ENCODE results near the gene CD59.
"Not testable (repeated sequence)": the region's sequence is repeated elsewhere in the genome, so short reads cannot be mapped to it uniquely, and the experiment has no call there.

The CD59 gene

DNA sequence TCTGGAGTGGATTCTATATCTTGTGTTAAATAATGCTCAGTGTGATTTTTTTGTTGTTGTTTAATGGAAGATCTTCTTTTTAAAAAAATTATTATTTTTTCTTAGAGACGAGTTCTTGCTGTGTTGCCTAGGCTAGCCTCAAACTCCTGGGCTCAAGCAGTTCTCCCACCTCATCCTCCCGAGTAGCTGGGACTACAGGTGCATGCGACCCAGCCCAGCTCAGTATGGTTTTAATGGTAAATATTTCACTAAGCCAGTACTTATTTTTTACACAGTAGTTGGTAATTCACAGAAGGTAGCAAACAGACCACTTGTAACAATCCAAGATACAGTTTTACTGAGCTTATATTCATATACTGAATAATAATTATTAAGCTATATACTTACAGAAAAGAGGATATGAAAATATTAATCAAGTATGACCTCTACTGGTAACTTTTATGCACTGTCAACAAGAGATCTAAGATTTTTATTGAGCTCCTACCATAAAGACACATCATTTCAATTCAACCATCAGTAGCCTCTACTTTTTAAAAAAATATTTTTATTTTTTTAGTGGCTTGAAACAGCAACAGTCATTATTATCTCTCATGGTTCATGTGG is 6.1 kb upstream of the CD59 start:
- no peak for DNase-seq

DNA sequence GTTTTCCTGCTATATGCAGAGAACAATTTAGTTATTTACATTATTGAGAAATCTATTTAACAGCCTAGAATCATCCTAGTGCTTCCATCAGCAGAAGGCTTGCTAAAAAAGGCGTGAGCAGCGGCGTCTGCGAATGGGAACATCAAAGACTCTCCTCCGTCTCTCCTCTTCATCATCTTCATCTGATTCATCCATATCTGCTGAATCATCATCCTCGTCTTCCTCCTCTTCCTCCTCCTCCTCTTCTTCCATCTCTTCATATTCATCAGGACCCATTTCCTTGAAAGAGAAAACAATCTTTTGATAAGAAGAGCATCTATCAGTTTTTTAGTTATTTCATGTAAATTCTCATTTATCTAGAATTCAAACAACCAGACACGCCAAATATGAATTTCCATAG is 5.6 kb upstream of the CD59 start:
- no peak for DNase-seq

DNA sequence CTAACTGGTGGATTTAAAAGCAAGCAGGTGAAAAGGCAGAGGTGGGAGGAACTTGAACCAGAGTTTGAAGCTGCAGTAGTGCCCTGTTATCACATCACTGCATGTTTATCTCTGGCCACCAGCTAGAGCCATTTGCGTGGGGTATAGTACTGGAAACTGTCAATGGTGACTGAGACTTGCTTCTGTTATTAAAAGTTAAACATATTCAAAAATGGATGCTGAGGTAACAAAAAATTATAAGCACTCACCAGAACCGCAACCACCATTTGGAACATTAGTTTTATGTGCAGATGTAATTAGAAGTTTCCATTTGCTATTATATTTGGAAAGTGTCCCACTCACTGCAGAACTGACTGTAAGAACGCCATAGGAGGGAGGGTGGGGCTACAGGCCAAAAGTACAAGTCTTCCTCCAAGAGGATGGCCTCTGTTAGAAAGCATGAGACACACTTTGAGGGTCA is 1.2 kb upstream of the CD59 start:
- DNase-seq, result no peak

DNA sequence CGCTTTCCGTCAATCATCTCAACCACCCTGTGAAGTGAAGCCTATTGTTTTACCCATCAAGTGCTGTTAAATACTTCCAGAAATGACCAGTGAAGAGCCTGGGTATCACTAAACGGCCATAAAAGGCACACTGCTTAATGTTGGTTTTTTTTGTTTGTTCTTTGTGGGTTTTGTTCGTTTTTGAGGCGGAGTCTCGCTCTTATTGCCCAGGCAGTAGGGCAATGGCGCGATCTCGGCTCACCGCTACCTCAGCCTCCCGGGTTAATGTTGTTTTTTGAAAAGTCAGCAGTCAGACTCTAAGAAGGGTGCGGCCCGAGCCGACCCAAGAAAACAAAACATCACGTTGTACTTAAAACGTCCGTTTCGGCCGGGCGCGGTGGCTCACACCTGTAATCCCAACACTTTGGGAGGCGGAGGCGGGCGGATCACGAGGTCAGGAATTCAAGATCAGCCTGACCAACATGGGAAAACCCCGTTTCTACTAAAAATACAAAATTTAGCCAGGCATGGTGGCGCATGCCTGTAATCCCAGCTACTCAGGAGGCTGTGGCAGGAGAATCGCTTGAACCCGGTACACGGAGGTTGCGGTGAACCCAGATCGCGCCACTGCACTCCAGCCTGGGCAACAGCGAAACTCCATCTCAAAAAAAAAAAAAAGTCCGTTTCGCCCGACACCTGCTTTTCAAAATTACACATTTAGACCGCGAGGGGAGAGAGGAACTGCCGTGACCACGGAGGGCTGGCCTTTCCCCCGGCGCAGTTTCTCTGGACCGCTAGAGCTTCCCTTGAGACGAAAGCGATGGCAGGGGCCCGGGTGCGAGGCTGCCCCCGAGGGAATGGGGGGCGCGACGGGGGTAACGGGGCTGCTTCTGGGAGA is 714 bp downstream of the CD59 start:
- DNase-seq, result no peak

DNA sequence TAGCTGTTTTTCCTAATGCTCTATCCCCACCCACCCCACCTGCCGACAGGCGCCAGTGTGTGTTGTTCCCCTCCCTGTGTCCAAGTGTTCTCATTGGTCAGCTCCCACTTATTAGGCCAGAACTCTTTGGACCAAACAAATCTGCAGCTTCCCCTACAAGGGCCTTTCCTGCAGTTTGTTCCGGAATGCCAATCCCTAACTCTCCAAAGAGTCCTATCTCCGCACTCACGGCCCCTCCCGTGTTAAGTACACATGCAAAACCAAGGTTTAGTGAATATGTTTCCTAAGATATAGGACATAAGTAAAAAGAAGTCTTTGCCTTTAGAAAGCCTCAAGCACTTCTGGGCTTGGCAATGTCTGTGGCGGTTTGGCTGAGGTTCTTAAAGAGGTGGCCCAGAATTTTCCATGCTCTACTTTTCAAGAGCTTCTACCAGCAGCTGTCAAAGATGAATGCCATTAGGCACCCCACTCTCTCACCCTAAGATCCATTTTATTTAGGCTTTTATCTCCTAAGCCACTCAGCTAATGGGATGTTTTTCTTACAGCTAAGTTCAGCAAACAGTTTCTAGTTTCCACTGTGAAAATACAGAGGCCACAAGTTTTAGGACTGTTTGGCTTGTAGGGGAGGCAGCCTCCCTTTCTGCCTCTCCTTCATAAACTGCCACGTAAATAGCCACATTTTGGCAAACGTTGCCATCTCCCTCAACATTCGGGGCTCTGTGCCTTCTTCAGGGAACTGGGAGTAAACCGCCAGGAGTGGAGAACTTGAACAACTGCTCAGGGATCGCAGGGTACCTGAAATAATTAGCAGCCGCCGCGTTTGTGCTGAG is 1.6 kb downstream of the CD59 start:
- no peak for DNase-seq

DNA sequence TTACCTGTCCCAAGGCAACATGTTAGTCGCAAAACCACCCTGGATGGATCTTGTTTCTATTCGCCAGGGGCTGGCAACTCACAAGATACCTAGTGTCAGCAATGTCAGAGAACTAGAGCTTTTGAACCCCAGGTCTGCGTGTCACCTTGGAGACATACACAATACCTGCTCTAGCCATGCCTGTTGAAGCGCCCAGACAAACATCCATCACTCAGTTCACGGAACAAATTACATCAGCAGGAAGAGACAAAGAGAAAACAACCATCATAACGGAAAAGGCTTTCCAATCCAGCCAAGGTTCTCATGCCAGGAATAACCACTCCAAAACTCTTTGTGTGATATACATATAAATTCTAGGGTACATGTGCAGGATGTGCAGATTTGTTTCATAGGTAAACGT is 2.2 kb downstream of the CD59 start:
- no peak for DNase-seq

DNA sequence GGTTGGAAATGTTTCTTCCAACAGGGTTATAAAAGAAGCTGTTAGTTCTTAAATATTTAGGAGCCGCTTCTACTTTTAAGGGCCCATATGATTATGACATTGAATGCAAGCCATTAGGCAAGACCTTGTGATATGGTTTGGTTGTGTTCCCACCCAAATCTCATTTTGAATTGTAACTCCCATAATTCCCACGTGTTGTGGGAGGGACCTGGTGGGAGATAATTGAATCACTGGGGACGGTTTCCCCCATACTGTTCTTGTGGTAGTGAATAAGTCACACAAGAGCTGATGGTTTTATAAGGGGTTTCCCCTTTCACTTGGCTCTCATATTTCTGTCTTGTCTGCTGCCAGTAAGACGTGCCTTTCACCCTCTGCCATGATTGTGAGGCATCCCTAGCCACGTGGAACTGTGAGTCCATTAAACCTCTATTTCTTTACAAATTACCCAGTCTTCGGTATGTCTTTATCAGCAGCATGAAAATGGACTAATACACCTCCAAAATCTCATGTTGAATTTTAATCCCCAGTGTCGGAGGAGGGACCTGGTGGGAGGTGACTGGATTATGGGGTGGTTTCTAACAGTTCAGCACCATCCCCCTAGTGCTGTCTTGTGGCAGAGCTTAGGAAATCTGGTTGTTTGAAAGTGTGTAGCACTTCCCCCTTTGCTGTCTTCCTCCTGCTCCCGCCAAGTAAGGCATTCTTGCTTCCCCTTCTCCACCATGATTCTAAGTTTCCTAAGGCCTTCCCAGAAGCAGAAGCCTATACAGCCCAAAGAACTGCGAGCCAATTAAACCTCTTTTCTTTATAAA is 4.3 kb downstream of the CD59 start:
- no peak for DNase-seq

DNA sequence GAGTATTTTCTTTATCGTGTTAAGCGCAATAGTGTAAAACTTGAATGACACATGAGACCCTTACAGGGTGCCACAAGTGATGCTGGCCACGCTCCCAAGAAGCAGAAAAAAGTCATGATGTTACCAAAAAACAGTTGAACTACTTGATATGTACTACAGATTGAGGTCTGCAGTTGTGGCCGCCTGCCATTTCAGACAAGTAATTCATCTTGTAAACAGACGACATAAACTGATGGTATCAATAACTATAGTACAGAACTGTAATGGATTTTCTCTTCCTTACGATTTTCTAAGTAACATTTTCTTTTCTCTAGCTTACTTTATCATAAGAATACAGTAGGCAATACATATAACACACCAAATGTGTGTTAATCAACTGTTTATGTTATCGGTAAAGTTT is 5.5 kb downstream of the CD59 start:
- DNase-seq, result no peak

DNA sequence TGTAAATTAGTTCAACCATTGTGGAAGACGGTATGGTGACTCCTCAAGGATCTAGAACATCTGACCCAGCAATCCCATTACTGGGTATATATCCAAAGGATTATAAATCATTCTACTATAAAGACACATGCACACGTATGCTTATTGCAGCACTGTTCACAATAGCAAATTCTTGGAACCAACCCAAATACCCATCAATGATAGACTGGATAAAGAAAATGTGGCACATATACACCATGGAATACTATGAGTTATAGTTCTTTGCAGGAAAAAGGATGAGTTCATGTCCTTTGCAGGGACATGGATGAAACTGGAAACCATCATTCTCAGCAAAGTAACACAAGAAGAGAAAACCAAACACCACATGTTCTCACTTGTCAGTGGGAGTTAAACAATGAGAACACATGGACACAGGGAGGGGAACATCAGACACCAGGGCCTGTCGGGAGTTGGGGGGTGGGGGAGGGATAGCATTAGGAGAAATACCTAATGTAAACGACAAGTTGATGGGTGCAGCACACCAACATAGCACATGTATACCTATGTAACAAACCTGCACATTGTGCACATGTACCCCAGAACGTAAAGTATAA is 7.1 kb downstream of the CD59 start:
- not testable (repeated sequence) for DNase-seq

DNA sequence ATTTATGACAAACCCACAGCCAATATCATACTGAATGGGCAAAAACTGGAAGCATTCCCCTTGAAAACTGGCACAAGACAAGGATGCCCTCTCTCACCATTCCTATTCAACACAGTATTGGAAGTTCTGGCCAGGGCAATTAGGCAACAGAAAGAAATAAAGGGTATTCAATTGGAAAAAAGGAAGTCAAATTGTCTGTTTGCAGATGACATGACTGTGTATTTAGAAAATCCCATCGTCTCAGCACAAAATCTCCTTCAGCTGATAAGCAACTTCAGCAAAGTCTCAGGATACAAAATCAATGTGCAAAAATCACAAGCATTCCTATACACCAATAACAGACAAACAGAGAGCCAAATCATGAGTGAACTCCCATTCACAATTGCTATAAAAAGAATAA is 8.7 kb downstream of the CD59 start:
- DNase-seq, result not testable (repeated sequence)

DNA sequence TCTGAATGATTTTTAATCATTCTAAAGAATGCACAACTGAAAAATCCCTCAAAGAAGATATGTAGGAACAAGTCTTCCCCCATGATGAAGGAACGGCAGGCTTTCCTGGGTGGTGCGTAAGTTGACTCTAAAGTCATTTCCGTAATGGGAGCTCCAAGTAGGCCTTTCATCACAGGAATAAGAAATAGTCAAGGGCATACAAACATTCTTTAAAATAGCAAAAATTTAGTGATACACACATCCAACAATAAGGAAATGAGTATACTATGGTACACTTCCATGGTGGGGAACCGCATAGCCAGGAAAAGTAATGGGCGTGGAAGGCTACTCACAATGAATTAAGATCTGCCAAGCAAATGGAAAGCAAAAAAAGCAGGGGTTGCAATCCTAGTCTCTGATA is 10.7 kb downstream of the CD59 start:
- no peak for DNase-seq

DNA sequence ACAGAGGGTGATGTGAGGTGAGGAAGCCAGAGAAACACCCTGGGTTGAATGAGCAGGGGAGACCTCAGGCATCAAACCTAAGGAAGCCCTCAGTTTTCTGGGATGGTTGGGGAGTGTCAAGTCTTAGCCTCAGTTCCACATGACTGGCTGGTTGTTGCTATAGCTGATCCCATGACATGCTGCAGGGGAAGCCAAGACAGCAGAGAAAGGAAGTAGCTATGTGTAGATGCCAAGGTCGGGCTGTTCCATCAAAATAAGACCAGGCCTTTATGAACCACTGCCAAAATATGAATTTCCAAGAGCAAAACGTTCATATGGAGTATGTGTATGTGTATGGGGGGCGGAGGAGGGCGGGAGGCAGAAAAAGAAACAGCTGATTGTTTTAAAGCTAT is 11.6 kb downstream of the CD59 start:
- no peak for DNase-seq

DNA sequence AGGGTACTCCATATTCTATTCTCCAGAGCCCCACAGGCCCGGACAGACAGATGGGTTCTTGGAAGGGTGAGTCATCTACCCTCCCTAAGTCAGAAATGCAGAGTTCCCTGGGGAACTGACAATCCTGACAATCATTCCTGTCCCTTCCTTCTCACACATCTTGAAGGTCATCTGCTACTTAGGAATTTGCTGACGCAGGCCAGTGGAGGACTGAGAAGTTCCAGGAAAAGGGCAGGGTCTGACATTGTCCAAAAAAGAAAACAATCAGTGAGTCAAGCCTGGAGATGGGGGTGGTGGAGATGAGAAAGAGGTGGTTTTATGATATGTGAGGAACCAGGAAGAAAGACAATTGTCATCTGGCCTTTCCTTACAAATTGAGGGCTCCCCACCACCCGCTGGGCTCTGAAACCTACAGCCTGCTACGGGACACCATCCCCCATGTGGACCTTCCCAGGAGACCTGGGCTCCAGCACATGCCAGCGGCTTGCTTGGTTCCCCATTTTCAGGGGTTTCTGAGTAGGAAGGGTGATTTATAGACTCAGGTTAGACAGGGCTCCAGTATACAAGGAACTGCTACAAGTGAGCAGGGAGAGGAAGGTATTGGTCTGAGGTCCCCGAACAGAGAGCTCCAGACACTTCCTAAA is 12.9 kb downstream of the CD59 start:
- DNase-seq, result peak; percentile 91

DNA sequence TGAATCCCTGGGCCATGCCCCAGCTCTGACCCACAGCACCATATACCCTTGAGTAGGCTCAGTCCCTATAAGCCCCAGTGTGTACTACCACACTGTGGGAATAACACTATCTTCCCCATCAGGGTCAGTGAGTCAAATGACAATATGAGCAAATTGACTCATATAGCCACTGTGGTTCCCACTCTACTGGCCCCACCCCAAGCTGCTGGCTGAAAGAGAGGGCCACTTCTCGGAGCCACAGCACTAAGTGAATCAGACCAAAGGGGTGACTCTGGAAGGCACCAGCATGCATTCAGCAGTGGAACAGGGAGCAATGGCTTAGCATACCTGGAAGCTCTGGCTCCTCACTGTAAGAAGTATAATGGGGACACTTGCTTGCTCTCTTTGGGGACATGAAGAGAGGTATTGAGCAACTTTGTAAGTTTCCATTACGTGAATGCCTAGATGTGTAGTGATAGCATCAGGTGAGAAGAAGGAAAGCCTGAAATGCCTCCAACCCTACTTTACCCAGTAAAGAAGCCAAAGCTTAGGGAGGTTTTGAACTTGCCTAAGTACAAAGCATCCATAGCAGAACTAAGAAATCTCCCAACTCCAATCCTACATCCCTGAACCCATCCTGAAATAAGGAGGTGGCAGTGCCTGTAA is 13.5 kb downstream of the CD59 start:
- DNase-seq, result peak; percentile 52

DNA sequence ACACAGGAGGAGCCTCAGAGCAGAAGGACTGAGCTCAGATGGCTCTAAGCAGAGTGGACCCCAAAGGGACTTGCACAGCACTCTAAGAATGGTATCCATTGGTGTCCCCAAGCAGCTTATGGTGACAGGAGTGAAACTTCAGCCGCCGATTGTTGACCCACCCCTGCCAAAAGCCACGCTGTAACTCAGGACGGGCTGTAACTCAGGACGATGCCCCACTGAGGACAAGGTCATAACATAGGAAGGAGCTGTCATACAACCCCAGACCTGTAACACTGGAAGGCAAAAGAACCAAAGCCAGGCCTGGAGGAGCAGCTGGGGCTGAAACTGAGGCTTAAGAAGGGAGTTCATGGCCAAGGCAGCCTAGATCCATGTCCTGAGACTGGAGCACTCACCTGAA is 14.2 kb downstream of the CD59 start:
- no peak for DNase-seq

DNA sequence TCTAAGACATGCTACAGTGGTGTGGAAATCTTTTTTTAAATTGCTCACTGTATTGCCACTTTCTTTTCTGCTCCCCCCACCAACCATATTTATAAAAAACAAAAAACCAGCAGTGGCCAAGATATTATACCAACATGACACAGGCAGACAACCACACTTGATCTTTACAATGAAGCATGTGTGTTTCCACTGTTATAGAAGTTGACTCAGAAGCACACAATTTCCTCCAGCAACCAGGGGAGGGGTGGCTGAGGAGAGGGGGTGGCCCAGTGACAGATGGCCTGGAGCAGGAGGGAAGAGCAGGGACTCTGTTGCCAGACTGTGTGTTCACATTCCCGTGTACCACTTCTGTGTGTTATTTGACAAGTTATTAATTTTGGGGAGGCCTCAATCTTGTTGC is 14.8 kb downstream of the CD59 start:
- DNase-seq, result peak; percentile 62

DNA sequence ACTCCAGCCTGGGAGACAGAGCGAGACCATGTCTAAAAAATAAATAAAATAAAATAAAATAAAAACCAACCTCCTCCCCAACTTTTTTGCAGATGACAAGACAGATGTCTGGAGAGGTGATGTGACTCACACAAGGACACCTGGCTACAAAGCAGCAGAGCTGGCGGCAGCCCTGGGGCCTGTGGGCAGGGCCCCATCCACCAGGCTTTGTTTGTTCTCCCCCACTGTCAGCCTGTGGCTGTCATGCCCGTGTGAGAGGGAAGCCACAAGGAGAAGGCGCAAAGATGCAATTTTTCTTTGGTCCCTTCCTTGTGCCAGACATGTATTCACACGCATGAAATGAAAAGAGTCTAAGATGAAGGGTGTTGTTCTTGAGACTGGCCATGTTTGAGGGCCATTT is 16.6 kb downstream of the CD59 start:
- no peak for DNase-seq

DNA sequence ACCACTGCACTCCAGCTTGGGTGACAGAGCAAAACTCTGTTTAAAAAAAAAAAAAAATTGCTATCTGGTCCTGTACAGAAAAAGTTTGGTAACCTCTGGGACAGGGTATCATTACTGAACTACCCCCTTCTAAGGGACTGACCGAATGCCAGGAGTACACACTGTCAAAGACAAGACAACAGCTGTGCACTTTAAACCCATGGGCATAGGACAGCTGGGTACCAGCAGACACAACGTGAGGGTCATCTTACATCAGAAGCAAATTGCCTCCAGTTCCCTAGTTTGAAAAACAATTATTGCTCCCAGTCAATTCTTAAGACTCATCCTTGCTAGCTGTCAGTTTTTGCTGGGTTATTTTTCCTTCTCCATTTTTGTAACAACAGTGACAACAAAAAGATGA is 17.8 kb downstream of the CD59 start:
- DNase-seq, result no peak

DNA sequence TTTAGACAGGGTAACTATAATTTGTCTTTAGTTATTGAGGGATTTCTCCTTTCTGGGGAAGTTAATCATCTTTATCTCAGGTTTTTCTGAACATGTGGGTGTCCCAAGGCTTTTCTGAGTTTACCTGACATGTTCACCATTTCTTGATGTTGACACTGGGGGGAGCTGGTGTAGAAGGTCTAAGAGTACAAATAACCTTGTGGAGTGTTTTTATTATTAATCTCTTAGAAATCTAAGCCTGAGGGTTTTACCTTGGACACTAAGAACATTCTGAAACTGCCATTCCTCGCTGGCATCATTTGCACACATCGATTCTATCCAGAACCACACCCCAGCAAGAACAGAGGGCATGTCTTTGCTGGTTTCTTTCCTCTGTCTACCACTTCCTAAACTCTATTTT is 20.0 kb downstream of the CD59 start:
- DNase-seq, result no peak

DNA sequence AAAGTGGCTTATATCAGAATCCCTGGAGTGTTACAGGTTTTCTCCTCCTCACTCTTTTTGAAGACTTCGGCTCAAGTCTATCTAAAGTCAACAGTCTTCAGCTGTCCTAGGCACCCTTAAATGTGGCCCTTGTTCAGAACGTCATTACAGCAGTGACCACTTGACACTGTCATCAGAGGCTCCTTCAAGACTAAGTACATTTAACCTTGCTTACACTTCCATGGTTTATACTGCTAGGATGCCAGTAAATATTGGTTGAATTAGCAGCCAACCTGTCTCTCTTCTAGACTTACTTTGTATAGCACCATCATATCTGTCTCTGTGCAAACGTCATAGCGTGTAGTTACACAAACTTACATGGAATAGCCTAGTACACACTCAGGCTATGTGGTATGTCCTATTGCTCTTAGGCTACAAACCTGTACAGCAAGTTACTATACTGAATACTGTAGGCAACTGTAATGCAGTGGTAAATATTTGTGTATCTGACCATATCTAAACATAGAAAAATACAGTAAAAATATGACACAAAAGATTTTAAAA is 22.3 kb downstream of the CD59 start:
- DNase-seq, result no peak

Measured in fibroblast of skin of abdomen (primary cell).